ENCODE results near the gene COG2. TPM values are rescaled to one million over a fixed set of nuclear protein-coding genes. Genes with fewer than 3 reads are reported as not detected.
A peak's percentile ranks its signal among the peaks of the same experiment; 100 is the strongest.

Gene COG2
- total and polyA plus RNA-seq, 2 of the 13 experiments (the other 11 are each of a cell fraction or from before 2014, with no cell fraction given), result 16.8 to 36.3 TPM

GRCh38 chr1:230725256-230726012, 83.2 kb downstream of the COG2 start (continued):
- no peak for TF ChIP-seq ZNF30 (CRISPR knock-in tag; IDR thresholded peaks at IDR 0.05)
- TF ChIP-seq, protein P1, sequence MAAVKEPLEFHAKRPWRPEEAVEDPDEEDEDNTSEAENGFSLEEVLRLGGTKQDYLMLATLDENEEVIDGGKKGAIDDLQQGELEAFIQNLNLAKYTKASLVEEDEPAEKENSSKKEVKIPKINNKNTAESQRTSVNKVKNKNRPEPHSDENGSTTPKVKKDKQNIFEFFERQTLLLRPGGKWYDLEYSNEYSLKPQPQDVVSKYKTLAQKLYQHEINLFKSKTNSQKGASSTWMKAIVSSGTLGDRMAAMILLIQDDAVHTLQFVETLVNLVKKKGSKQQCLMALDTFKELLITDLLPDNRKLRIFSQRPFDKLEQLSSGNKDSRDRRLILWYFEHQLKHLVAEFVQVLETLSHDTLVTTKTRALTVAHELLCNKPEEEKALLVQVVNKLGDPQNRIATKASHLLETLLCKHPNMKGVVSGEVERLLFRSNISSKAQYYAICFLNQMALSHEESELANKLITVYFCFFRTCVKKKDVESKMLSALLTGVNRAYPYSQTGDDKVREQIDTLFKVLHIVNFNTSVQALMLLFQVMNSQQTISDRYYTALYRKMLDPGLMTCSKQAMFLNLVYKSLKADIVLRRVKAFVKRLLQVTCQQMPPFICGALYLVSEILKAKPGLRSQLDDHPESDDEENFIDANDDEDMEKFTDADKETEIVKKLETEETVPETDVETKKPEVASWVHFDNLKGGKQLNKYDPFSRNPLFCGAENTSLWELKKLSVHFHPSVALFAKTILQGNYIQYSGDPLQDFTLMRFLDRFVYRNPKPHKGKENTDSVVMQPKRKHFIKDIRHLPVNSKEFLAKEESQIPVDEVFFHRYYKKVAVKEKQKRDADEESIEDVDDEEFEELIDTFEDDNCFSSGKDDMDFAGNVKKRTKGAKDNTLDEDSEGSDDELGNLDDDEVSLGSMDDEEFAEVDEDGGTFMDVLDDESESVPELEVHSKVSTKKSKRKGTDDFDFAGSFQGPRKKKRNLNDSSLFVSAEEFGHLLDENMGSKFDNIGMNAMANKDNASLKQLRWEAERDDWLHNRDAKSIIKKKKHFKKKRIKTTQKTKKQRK (IDR thresholded peaks at IDR 0.05; ENCODE audit: low read length), result no peak
- no peak for TF ChIP-seq CERS6 (CRISPR knock-in tag; IDR thresholded peaks at IDR 0.05)
- TF ChIP-seq MEIS1 (CRISPR knock-in tag; IDR thresholded peaks at IDR 0.05; ENCODE audit: borderline replicate concordance), result no peak
- TF ChIP-seq ZMYM3 (CRISPR knock-in tag; IDR thresholded peaks at IDR 0.05), result 0 out of 2 replicates have a peak, but pooled peaks have one; percentile 22
- no peak for TF ChIP-seq PHF20 (CRISPR knock-in tag; IDR thresholded peaks at IDR 0.05)
- TF ChIP-seq ELF1 (CRISPR knock-in tag; IDR thresholded peaks at IDR 0.05), result no peak
- TF ChIP-seq ZSCAN30 (CRISPR knock-in tag; IDR thresholded peaks at IDR 0.05), result no peak
- peak; percentile 80 for TF ChIP-seq ARID5B (CRISPR knock-in tag; IDR thresholded peaks at IDR 0.05)
- TF ChIP-seq, protein P2, sequence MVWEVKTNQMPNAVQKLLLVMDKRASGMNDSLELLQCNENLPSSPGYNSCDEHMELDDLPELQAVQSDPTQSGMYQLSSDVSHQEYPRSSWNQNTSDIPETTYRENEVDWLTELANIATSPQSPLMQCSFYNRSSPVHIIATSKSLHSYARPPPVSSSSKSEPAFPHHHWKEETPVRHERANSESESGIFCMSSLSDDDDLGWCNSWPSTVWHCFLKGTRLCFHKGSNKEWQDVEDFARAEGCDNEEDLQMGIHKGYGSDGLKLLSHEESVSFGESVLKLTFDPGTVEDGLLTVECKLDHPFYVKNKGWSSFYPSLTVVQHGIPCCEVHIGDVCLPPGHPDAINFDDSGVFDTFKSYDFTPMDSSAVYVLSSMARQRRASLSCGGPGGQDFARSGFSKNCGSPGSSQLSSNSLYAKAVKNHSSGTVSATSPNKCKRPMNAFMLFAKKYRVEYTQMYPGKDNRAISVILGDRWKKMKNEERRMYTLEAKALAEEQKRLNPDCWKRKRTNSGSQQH (CRISPR knock-in tag; IDR thresholded peaks at IDR 0.05; ENCODE audit: low read depth), result no peak
- TF ChIP-seq DR1 (CRISPR knock-in tag; IDR thresholded peaks at IDR 0.05), result no peak
- TF ChIP-seq ZNF230 (CRISPR knock-in tag; IDR thresholded peaks at IDR 0.05), result no peak
- no peak for TF ChIP-seq ZNF746 (CRISPR knock-in tag; IDR thresholded peaks at IDR 0.05)
- TF ChIP-seq, protein P3, sequence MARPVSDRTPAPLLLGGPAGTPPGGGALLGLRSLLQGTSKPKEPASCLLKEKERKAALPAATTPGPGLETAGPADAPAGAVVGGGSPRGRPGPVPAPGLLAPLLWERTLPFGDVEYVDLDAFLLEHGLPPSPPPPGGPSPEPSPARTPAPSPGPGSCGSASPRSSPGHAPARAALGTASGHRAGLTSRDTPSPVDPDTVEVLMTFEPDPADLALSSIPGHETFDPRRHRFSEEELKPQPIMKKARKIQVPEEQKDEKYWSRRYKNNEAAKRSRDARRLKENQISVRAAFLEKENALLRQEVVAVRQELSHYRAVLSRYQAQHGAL (CRISPR knock-in tag; IDR thresholded peaks at IDR 0.05; ENCODE audit: not compliant biosample characterization), result no peak
- no peak for TF ChIP-seq NKX3-1 (CRISPR knock-in tag; IDR thresholded peaks at IDR 0.05)
- TF ChIP-seq ZNF235 (CRISPR knock-in tag; IDR thresholded peaks at IDR 0.05; ENCODE audit: borderline replicate concordance), result no peak
- TF ChIP-seq, protein P4, sequence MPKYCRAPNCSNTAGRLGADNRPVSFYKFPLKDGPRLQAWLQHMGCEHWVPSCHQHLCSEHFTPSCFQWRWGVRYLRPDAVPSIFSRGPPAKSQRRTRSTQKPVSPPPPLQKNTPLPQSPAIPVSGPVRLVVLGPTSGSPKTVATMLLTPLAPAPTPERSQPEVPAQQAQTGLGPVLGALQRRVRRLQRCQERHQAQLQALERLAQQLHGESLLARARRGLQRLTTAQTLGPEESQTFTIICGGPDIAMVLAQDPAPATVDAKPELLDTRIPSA (CRISPR knock-in tag; IDR thresholded peaks at IDR 0.05; ENCODE audit: borderline replicate concordance), result no peak
- TF ChIP-seq ZNF33A (CRISPR knock-in tag; IDR thresholded peaks at IDR 0.05; ENCODE audit: borderline replicate concordance), result no peak
